ENCODE data around the gene ACAP3.

Gene ACAP3

DNA sequence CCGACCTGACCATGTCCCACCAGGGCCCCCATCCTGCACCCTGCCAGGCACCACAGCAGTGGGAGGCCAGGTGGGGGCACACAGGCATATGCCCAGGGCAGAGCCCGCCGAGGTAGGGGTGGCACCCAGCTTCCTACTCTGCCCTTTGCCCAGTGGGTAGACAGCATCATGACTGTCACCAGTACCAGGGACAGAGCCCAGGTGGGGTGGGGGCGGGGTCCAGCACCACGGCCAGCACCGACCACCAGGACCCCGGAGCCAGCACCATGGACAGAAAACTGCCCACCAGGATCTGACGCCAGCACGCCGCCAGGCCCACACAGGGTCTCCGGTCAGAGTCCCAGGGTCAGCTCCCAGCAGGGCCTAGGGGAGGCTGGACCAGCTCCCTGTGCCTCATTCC, 27.1 kb upstream of the ACAP3 start:
- Histone ChIP-seq H3K4ac (ENCODE audit: low read length) (no peak overlapping the region), H3K36me3 (replicated peaks in 1 of 2; ENCODE audit: control insufficient read depth in 2 of 2, insufficient read depth in 2 of 2, low read length in 2 of 2) (peaks cover 14 to 31% of the 10 kb centered on the region in 2 donors), H4K91ac (ENCODE audit: low read depth, low read length, poor library complexity) (no peak overlapping the region), H4K8ac (ENCODE audit: low read depth, low read length) (no peak overlapping the region), H2BK12ac (ENCODE audit: low read length) (no peak overlapping the region), H3K14ac (ENCODE audit: low read length) (no peak overlapping the region), H2BK5ac (ENCODE audit: low read length) (peak overlapping the region; percentile 66), H3K4me2 (ENCODE audit: insufficient read depth, low read length, poor library complexity, severe bottlenecking) (no peak overlapping the region), H3K23ac (ENCODE audit: low read depth, low read length, poor library complexity) (no peak overlapping the region), H2AFZ (ENCODE audit: low read length) (no peak overlapping the region), H2AK5ac (ENCODE audit: low read depth, low read length) (no peak overlapping the region), H3K18ac (ENCODE audit: low read length) (no peak overlapping the region), H2BK15ac (ENCODE audit: low read length) (no peak overlapping the region), H3K27ac (replicated peaks; ENCODE audit: low read length) (no peak overlapping the region), H3K4me1 (ENCODE audit: control insufficient read depth in 2 of 2, insufficient read depth in 1 of 2, low read depth in 1 of 2, low read length in 2 of 2) (peaks cover 3 to 11% of the 10 kb centered on the region in 2 donors), H3K79me1 (ENCODE audit: low read depth, low read length) (peaks cover 9% of the 10 kb centered on the region), H3K4me3 (ENCODE audit: low read length in 2 of 2) (no peak overlapping the region), H2BK120ac (ENCODE audit: low read depth, low read length) (no peak overlapping the region), H3K9me3 (replicated peaks in 1 of 2; ENCODE audit: control insufficient read depth in 2 of 2, insufficient read depth in 1 of 2, low read depth in 1 of 2, low read length in 2 of 2) (peaks cover 0 to 3% of the 10 kb centered on the region in 2 donors), H3K9ac (ENCODE audit: low read depth, low read length, poor library complexity) (no peak overlapping the region), H3K27me3 (ENCODE audit: control insufficient read depth in 3 of 3, insufficient read depth in 3 of 3, low read depth in 1 of 3, low read length in 3 of 3) (no peaks in the 10 kb centered on the region)
- DNase-seq (ENCODE audit: low spot score), result peak; percentile 70
- WGBS, 2 donors (ENCODE audit: extremely low coverage in 2 of 2, insufficient read length in 2 of 2, insufficient replicate concordance in 1 of 2), result no CpG with 5 or more reads among the region's 11 CpGs

DNA sequence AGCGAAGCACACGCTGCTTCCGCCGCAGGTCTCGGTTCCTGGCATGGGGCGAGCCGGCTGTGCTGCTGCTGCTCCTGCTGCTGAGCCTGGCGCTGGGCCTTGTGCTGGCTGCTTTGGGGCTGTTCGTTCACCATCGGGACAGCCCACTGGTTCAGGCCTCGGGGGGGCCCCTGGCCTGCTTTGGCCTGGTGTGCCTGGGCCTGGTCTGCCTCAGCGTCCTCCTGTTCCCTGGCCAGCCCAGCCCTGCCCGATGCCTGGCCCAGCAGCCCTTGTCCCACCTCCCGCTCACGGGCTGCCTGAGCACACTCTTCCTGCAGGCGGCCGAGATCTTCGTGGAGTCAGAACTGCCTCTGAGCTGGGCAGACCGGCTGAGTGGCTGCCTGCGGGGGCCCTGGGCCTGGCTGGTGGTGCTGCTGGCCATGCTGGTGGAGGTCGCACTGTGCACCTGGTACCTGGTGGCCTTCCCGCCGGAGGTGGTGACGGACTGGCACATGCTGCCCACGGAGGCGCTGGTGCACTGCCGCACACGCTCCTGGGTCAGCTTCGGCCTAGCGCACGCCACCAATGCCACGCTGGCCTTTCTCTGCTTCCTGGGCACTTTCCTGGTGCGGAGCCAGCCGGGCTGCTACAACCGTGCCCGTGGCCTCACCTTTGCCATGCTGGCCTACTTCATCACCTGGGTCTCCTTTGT, 26.0 kb upstream of the ACAP3 start:
- H2AFZ ChIP-seq (ENCODE audit: low read length), result no peak overlapping the region
- peaks cover 14% of the 10 kb centered on the region for H3K79me1 ChIP-seq (ENCODE audit: low read depth, low read length)
- no peak overlapping the region for H4K91ac ChIP-seq (ENCODE audit: low read depth, low read length, poor library complexity)
- no CpG with 5 or more reads among the region's 36 CpGs for WGBS, 2 donors (ENCODE audit: extremely low coverage in 2 of 2, insufficient read length in 2 of 2, insufficient replicate concordance in 1 of 2)
- peaks cover 14 to 26% of the 10 kb centered on the region in 2 donors for H3K36me3 ChIP-seq (replicated peaks in 1 of 2; ENCODE audit: control insufficient read depth in 2 of 2, insufficient read depth in 2 of 2, low read length in 2 of 2)
- H2BK15ac ChIP-seq (ENCODE audit: low read length), result no peak overlapping the region
- no peak overlapping the region for H3K4ac ChIP-seq (ENCODE audit: low read length)
- no peak overlapping the region for H3K4me2 ChIP-seq (ENCODE audit: insufficient read depth, low read length, poor library complexity, severe bottlenecking)
- H2BK5ac ChIP-seq (ENCODE audit: low read length), result no peak overlapping the region
- H3K18ac ChIP-seq (ENCODE audit: low read length), result no peak overlapping the region
- peaks cover 0 to 2% (median 0%) of the 10 kb centered on the region in 3 experiments for H3K27me3 ChIP-seq (ENCODE audit: control insufficient read depth in 3 of 3, insufficient read depth in 3 of 3, low read depth in 1 of 3, low read length in 3 of 3)
- no peak overlapping the region for H3K14ac ChIP-seq (ENCODE audit: low read length)
- no peak for DNase-seq (ENCODE audit: low spot score)
- no peak overlapping the region for H2AK5ac ChIP-seq (ENCODE audit: low read depth, low read length)
- no peak overlapping the region for H2BK120ac ChIP-seq (ENCODE audit: low read depth, low read length)
- no peak overlapping the region for H4K8ac ChIP-seq (ENCODE audit: low read depth, low read length)
- H2BK12ac ChIP-seq (ENCODE audit: low read length), result no peak overlapping the region
- peaks cover 8 to 11% of the 10 kb centered on the region in 2 donors for H3K4me1 ChIP-seq (ENCODE audit: control insufficient read depth in 2 of 2, insufficient read depth in 1 of 2, low read depth in 1 of 2, low read length in 2 of 2)
- H3K23ac ChIP-seq (ENCODE audit: low read depth, low read length, poor library complexity), result peak overlapping the region; percentile 99
- no peak overlapping the region for H3K27ac ChIP-seq (replicated peaks; ENCODE audit: low read length)
- H3K4me3 ChIP-seq (ENCODE audit: low read length in 2 of 2), result no peak overlapping the region
- H3K9ac ChIP-seq (ENCODE audit: low read depth, low read length, poor library complexity), result no peak overlapping the region
- peaks cover 0 to 9% of the 10 kb centered on the region in 2 donors for H3K9me3 ChIP-seq (replicated peaks in 1 of 2; ENCODE audit: control insufficient read depth in 2 of 2, insufficient read depth in 1 of 2, low read depth in 1 of 2, low read length in 2 of 2)

DNA sequence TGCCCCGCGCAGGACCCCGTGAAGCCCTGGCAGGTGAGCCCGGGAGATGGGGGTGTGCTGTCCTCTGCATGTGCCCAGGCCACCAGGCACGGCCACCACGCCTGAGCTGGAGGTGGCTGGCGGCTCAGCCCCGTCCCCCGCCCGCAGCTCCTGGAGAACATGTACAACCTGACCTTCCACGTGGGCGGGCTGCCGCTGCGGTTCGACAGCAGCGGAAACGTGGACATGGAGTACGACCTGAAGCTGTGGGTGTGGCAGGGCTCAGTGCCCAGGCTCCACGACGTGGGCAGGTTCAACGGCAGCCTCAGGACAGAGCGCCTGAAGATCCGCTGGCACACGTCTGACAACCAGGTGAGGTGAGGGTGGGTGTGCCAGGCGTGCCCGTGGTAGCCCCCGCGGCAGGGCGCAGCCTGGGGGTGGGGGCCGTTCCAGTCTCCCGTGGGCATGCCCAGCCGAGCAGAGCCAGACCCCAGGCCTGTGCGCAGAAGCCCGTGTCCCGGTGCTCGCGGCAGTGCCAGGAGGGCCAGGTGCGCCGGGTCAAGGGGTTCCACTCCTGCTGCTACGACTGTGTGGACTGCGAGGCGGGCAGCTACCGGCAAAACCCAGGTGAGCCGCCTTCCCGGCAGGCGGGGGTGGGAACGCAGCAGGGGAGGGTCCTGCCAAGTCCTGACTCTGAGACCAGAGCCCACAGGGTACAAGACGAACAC, 25.2 kb upstream of the ACAP3 start:
- WGBS, 2 donors (ENCODE audit: extremely low coverage in 2 of 2, insufficient read length in 2 of 2, insufficient replicate concordance in 1 of 2), result no CpG with 5 or more reads among the region's 48 CpGs

More for the DNA sequence above, 25.2 kb upstream of the ACAP3 start:
- Histone ChIP-seq H3K9ac (ENCODE audit: low read depth, low read length, poor library complexity) (peak overlapping the region; percentile 12), H2AFZ (ENCODE audit: low read length) (no peak overlapping the region), H3K18ac (ENCODE audit: low read length) (no peak overlapping the region), H2BK120ac (ENCODE audit: low read depth, low read length) (no peak overlapping the region), H2AK5ac (ENCODE audit: low read depth, low read length) (no peak overlapping the region), H3K9me3 (replicated peaks in 1 of 2; ENCODE audit: control insufficient read depth in 2 of 2, insufficient read depth in 1 of 2, low read depth in 1 of 2, low read length in 2 of 2) (peaks cover 0 to 9% of the 10 kb centered on the region in 2 donors), H3K27me3 (ENCODE audit: control insufficient read depth in 3 of 3, insufficient read depth in 3 of 3, low read depth in 1 of 3, low read length in 3 of 3) (peaks cover 0 to 2% (median 0%) of the 10 kb centered on the region in 3 experiments), H3K36me3 (replicated peaks in 1 of 2; ENCODE audit: control insufficient read depth in 2 of 2, insufficient read depth in 2 of 2, low read length in 2 of 2) (peaks cover 12 to 25% of the 10 kb centered on the region in 2 donors), H3K23ac (ENCODE audit: low read depth, low read length, poor library complexity) (peak overlapping the region; percentile 99), H3K79me1 (ENCODE audit: low read depth, low read length) (peaks cover 14% of the 10 kb centered on the region), H3K27ac (replicated peaks; ENCODE audit: low read length) (no peak overlapping the region), H3K4me3 (ENCODE audit: low read length in 2 of 2) (peak overlapping the region in 1 of 2 donors; percentile 44), H2BK15ac (ENCODE audit: low read length) (no peak overlapping the region), H3K4me1 (ENCODE audit: control insufficient read depth in 2 of 2, insufficient read depth in 1 of 2, low read depth in 1 of 2, low read length in 2 of 2) (peaks cover 8 to 11% of the 10 kb centered on the region in 2 donors), H4K8ac (ENCODE audit: low read depth, low read length) (peak overlapping the region; percentile 4), H3K4ac (ENCODE audit: low read length) (no peak overlapping the region), H4K91ac (ENCODE audit: low read depth, low read length, poor library complexity) (no peak overlapping the region), H3K4me2 (ENCODE audit: insufficient read depth, low read length, poor library complexity, severe bottlenecking) (no peak overlapping the region), H3K14ac (ENCODE audit: low read length) (no peak overlapping the region), H2BK5ac (ENCODE audit: low read length) (no peak overlapping the region), H2BK12ac (ENCODE audit: low read length) (no peak overlapping the region)
- DNase-seq (ENCODE audit: low spot score), result no peak

Measured in neuronal stem cell (in vitro differentiated cells).